ENCODE data around the gene LPGAT1.

DNA sequence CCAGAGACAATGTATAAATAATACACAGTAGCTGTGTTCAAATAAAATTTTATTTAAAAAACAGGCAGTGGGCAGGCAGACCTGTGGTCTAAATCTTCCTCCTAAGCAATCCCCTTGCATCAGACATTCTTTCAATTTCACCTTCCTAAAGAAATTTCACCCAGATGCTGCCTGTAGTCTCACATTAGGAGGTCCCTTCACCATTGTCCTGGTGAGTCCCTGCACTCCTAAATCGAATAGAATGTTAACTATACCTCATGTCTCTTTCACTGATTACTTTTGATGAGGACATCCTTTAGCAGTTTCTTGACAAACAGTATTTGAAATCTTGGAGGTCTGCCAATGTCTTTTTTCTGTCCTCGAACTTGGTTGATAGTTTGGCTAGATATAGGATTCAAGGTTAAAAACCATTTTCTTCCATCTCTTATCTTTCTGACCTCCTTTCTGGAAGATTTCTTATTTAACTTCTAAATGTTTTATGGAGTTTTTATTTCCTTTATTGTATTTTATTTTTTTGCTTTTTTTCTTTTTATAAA, 77.5 kb downstream of the LPGAT1 start:
- TF ChIP-seq POLR2A (IDR thresholded peaks at IDR 0.05; ENCODE audit: low read depth, low read length) (no peak), PAX5 (IDR thresholded peaks at IDR 0.05; ENCODE audit: insufficient read depth, low read length, severe bottlenecking) (no peak), POLR2AphosphoS5 (IDR thresholded peaks at IDR 0.05; ENCODE audit: low read depth, low read length) (no peak), SPI1 (IDR thresholded peaks at IDR 0.05; ENCODE audit: low read depth, low read length) (no peak)

All from GM12891 (cell line).